OCI-LY7 (cell line): ENCODE results near the gene EPB41L2. TPM values are rescaled to one million over a fixed set of nuclear protein-coding genes. Genes with fewer than 3 reads are reported as not detected.

Experiments
- BruUV-seq: library from RNA; stranded (reverse); fragments of 400-500 nt; replicated peaks from 2 replicates; lab custom pipeline; 2021; lab: Mats Ljungman, UMichigan
- CTCF ChIA-PET: fragments of 300-600 bp; sonication (Branson Sonifier 250); formaldehyde crosslinking; loops from one replicate; lab custom pipeline; 2022; ENCODE audit warnings: antibody characterized with exemption; ENCODE audit not compliant: unreplicated experiment; lab: Charles Lee
- POLR2A ChIA-PET: fragments of 300-600 bp; sonication (Branson Sonifier 250); formaldehyde crosslinking; loops from one replicate; lab custom pipeline; 2022; ENCODE audit warnings: antibody characterized with exemption; lab: Charles Lee
- DNase-seq: peaks from one replicate; pipeline ENCODE4 v3.0.0-alpha.2; 2015; ENCODE audit warnings: low spot score
- H2AFZ ChIP-seq: fragments of 200-600 bp; sonication (generic), shearing (Covaris generic); 2 replicates; pipeline ENCODE4 v1.6.1; 2014; ENCODE audit warnings: mild to moderate bottlenecking, antibody characterized with exemption, low read length, moderate library complexity
- H3K27ac ChIP-seq: fragments of 200-600 bp; sonication (generic); 2 replicates; pipeline ENCODE4 v1.5.1; 2014; ENCODE audit warnings: mixed run types, low read depth, mild to moderate bottlenecking, moderate library complexity, low read length, inconsistent platforms; ENCODE audit not compliant: poor library complexity, severe bottlenecking
- H3K36me3 ChIP-seq: fragments of 200-600 bp; sonication (generic); 2 replicates; pipeline ENCODE4 v1.6.1; 2014; ENCODE audit warnings: mild to moderate bottlenecking, antibody characterized with exemption, low read length, moderate library complexity, mixed read lengths; ENCODE audit not compliant: insufficient read depth
- H3K4me1 ChIP-seq: fragments of 200-600 bp; sonication (generic); 2 replicates; pipeline ENCODE4 v1.5.1; 2014; ENCODE audit warnings: mild to moderate bottlenecking, low read length; ENCODE audit not compliant: insufficient read depth, poor library complexity, severe bottlenecking
- H3K4me2 ChIP-seq: fragments of 200-600 bp; sonication (generic); 2 replicates; pipeline ENCODE4 v1.6.1; 2014; ENCODE audit warnings: mild to moderate bottlenecking, low read length
- H3K4me3 ChIP-seq: fragments of 200-600 bp; sonication (generic); 2 replicates; pipeline ENCODE4 v1.5.1; 2014; ENCODE audit warnings: mild to moderate bottlenecking, low read depth, low read length; ENCODE audit not compliant: poor library complexity, severe bottlenecking
- H3K79me2 ChIP-seq: fragments of 200-600 bp; sonication (generic); 2 replicates; pipeline ENCODE4 v1.6.1; 2016; ENCODE audit warnings: low read depth, mild to moderate bottlenecking, low read length, moderate library complexity, mixed read lengths; ENCODE audit not compliant: insufficient read depth
- H3K9me2 ChIP-seq: fragments of 200-600 bp; sonication (generic); 2 replicates; pipeline ENCODE4 v1.6.1; 2016; ENCODE audit warnings: mild to moderate bottlenecking, low read length, mixed read lengths; ENCODE audit not compliant: insufficient read depth
- H3K9me3 ChIP-seq: fragments of 200-600 bp; sonication (generic); 2 replicates; pipeline ENCODE4 v1.6.1; 2014; ENCODE audit warnings: mild to moderate bottlenecking, mixed run types, low read length, mixed read lengths
- H4K20me1 ChIP-seq: fragments of 200-600 bp; sonication (generic); 2 replicates; pipeline ENCODE4 v1.6.1; 2014; ENCODE audit warnings: mild to moderate bottlenecking, antibody characterized with exemption, low read length, moderate library complexity, mixed read lengths; ENCODE audit not compliant: insufficient read depth
- CTCF ChIP-seq: fragments of 200-600 bp; sonication (generic); conservative IDR thresholded peaks from 2 replicates; pipeline ENCODE4 v1.5.1; 2014; ENCODE audit warnings: mild to moderate bottlenecking, antibody characterized with exemption, low read length, moderate library complexity, mixed read lengths
- EZH2phosphoT487 ChIP-seq: fragments of 200-600 bp; sonication (generic); IDR thresholded peaks from 2 replicates; pipeline ENCODE4 v1.6.1; 2018; ENCODE audit warnings: low read depth, borderline replicate concordance, mild to moderate bottlenecking, mixed run types, antibody characterized with exemption, low read length, moderate library complexity, mixed read lengths
- intact Hi-C: fragments of 100-400 bp; cut with micrococcal nuclease; formaldehyde crosslinking; loops from one replicate; pipeline ENCODE4 v1.10.0; 2022; ENCODE audit not compliant: unreplicated experiment
- total RNA-seq, 2 experiments: library from RNA; depleted of rRNA in 1 of 2; stranded (reverse); fragments of >200 nt in 1 of 2; shearing (Covaris generic) in 1 of 2; gene quantifications; 2 replicates each; pipeline ENCODE4 v1.2.3, GENCODE V29; 2014 to 2022

The EPB41L2 gene
- total RNA-seq, 2 experiments from 2014 or later = 36.7 to 138 TPM

- no peaks in the 10 kb centered on the region for H3K9me2 ChIP-seq
- ChIA-PET CTCF (no interaction called here), POLR2A (interaction anchor here (0.6 to 1.4 kb wide), 3 partner anchors 10 to 52 kb away, joined by 3 read pairs; no protein-coding TSS in a partner anchor)
- H4K20me1 ChIP-seq = peaks cover 3% of the 10 kb centered on the region; the same call in 1 of the 2 replicates
- H2AFZ ChIP-seq = no peak overlapping the region
- intact Hi-C loops = no loop called here
- H3K27ac ChIP-seq = no peak overlapping the region
- BruUV-seq = no TSS peak
- H3K4me1 ChIP-seq = no peaks in the 10 kb centered on the region
- TF ChIP-seq CTCF (no peak), EZH2phosphoT487 (no peak)
- no peak for DNase-seq
- no peak overlapping the region for H3K4me2 ChIP-seq
- H3K36me3 ChIP-seq = no peaks in the 10 kb centered on the region
- H3K79me2 ChIP-seq = peaks cover 38% of the 10 kb centered on the region; the same call in 1 of the 2 replicates
- H3K4me3 ChIP-seq = no peak overlapping the region
- H3K9me3 ChIP-seq = no peaks in the 10 kb centered on the region
Observed at GRCh38 chr6:131023834-131024504, 39.1 kb downstream of the EPB41L2 start.

- DNase-seq = no peak
- Histone ChIP-seq H3K9me3 (no peaks in the 10 kb centered on the region), H3K36me3 (no peaks in the 10 kb centered on the region), H2AFZ (no peak overlapping the region), H3K4me1 (no peaks in the 10 kb centered on the region), H4K20me1 (peaks cover 3% of the 10 kb centered on the region; the same call in 1 of the 2 replicates), H3K27ac (no peak overlapping the region), H3K9me2 (no peaks in the 10 kb centered on the region), H3K79me2 (peaks cover 30% of the 10 kb centered on the region; the same call in 1 of the 2 replicates), H3K4me2 (no peak overlapping the region), H3K4me3 (no peak overlapping the region)
- TF ChIP-seq CTCF (no peak), EZH2phosphoT487 (no peak)
- CTCF ChIA-PET = no interaction called here
- intact Hi-C loops = no loop called here
- POLR2A ChIA-PET = interaction anchor here (1.0 to 1.2 kb wide), 2 partner anchors 9 to 14 kb away, joined by 3 to 5 read pairs; no protein-coding TSS in a partner anchor
- no TSS peak for BruUV-seq
Observed at GRCh38 chr6:131022691-131023090, 40.4 kb downstream of the EPB41L2 start.

- H3K79me2 ChIP-seq = peaks cover 33% of the 10 kb centered on the region; the same call in 1 of the 2 replicates
- ChIA-PET CTCF (no interaction called here), POLR2A (interaction anchor here (0.9 to 1.8 kb wide), 3 partner anchors 8 to 14 kb away, joined by 4 to 7 read pairs (median 5); no protein-coding TSS in a partner anchor)
- H3K4me3 ChIP-seq = no peak overlapping the region
- H3K9me3 ChIP-seq = no peaks in the 10 kb centered on the region
- H3K4me2 ChIP-seq = no peak overlapping the region
- no peaks in the 10 kb centered on the region for H3K36me3 ChIP-seq
- H3K9me2 ChIP-seq = no peaks in the 10 kb centered on the region
- H4K20me1 ChIP-seq = 0 out of 2 replicates have a peak, but pooled peaks cover 6% of the 10 kb centered on the region
- H3K27ac ChIP-seq = no peak overlapping the region
- no peak overlapping the region for H2AFZ ChIP-seq
- TF ChIP-seq EZH2phosphoT487 (no peak), CTCF (no peak)
- H3K4me1 ChIP-seq = no peaks in the 10 kb centered on the region
- intact Hi-C loops = no loop called here
- no peak for DNase-seq
- no TSS peak for BruUV-seq
Observed at GRCh38 chr6:131017962-131018361, 45.1 kb downstream of the EPB41L2 start.
